HG02970 (cell line): ENCODE data around the gene CBFB.

ENCODE experiments used
- ATAC-seq: cut with Tn5 transposase; IDR thresholded peaks from one replicate; pipeline ENCODE4 v1.9.1; 2021; ENCODE audit warnings: mild to moderate bottlenecking, moderate library complexity, moderate number of reproducible peaks; ENCODE audit not compliant: unreplicated experiment, low FRiP score

Gene CBFB

GRCh38 chr16:67016143-67016542 lies 12.8 kb upstream of the CBFB start:
- no peak for ATAC-seq

- no peak for ATAC-seq
Measured at GRCh38 chr16:67016681-67017420, 12.1 kb upstream of the CBFB start.

GRCh38 chr16:67017421-67017750 lies 11.6 kb upstream of the CBFB start:
- ATAC-seq = no peak

GRCh38 chr16:67017810-67018488 lies 11.0 kb upstream of the CBFB start:
- no peak for ATAC-seq

GRCh38 chr16:67019171-67019570 lies 9.8 kb upstream of the CBFB start:
- no peak for ATAC-seq

- no peak for ATAC-seq
Measured at GRCh38 chr16:67021321-67021720, 7.6 kb upstream of the CBFB start.

GRCh38 chr16:67022531-67023214 lies 6.3 kb upstream of the CBFB start:
- ATAC-seq = no peak

- ATAC-seq = no peak
Measured at GRCh38 chr16:67023689-67024088, 5.3 kb upstream of the CBFB start.

GRCh38 chr16:67024384-67025209 lies 4.4 kb upstream of the CBFB start:
- no peak for ATAC-seq

GRCh38 chr16:67025210-67025550 lies 3.8 kb upstream of the CBFB start:
- ATAC-seq = no peak

GRCh38 chr16:67026570-67026969 lies 2.4 kb upstream of the CBFB start:
- ATAC-seq = no peak

GRCh38 chr16:67027046-67027445 lies 1.9 kb upstream of the CBFB start:
- no peak for ATAC-seq

GRCh38 chr16:67028167-67028695 lies 718 bp upstream of the CBFB start:
- no peak for ATAC-seq

GRCh38 chr16:67029254-67030096 lies 526 bp downstream of the CBFB start:
- peak; percentile 33 for ATAC-seq

- ATAC-seq = no peak
Measured at GRCh38 chr16:67030221-67030962, 1.4 kb downstream of the CBFB start.

GRCh38 chr16:67034487-67034886 lies 5.5 kb downstream of the CBFB start:
- ATAC-seq = no peak

- no peak for ATAC-seq
Measured at GRCh38 chr16:67035364-67035763, 6.4 kb downstream of the CBFB start.

GRCh38 chr16:67036323-67036741 lies 7.4 kb downstream of the CBFB start:
- ATAC-seq = no peak
